SK-N-SH treated with all-trans-retinoic acid at 6 μM for 48 hours (cell line): ENCODE measurements around the gene AGL.

Experiments
- ARNTL ChIP-seq: fragments of 450-650 bp; formaldehyde crosslinking; IDR thresholded peaks from 2 replicates; pipeline ENCODE4 v1.5.0; 2020; ENCODE audit warnings: low read depth, mild to moderate bottlenecking, moderate library complexity, borderline replicate concordance
- BACH2 ChIP-seq: fragments of 250-450 bp; sonication (Bioruptor Pico); IDR thresholded peaks from 2 replicates; pipeline ENCODE4 v1.9.0; 2021; ENCODE audit warnings: mild to moderate bottlenecking, borderline replicate concordance
- ESRRG ChIP-seq: fragments of 250-450 bp; sonication (Bioruptor Pico); IDR thresholded peaks from 2 replicates; pipeline ENCODE4 v1.6.1; 2021; ENCODE audit warnings: mild to moderate bottlenecking
- ISL1 ChIP-seq: fragments of 250-450 bp; sonication (Bioruptor Pico); IDR thresholded peaks from 2 replicates; pipeline ENCODE4 v2.1.2; 2022; ENCODE audit warnings: mild to moderate bottlenecking, moderate library complexity
- OSR1 ChIP-seq: fragments of 250-450 bp; sonication (Bioruptor Pico); IDR thresholded peaks from 2 replicates; pipeline ENCODE4 v1.8.0; 2022; ENCODE audit warnings: moderate library complexity, mild to moderate bottlenecking, inconsistent platforms
- RARB ChIP-seq: fragments of 250-450 bp; sonication (Bioruptor Pico); IDR thresholded peaks from 2 replicates; pipeline ENCODE4 v1.8.0; 2021; ENCODE audit warnings: mild to moderate bottlenecking, moderate library complexity
- SNAI2 ChIP-seq: fragments of 250-450 bp; sonication (Bioruptor Pico); IDR thresholded peaks from 2 replicates; pipeline ENCODE4 v1.5.0; 2020; ENCODE audit warnings: mild to moderate bottlenecking, moderate library complexity
- TOX ChIP-seq: fragments of 250-450 bp; sonication (Bioruptor Pico); IDR thresholded peaks from 2 replicates; pipeline ENCODE4 v1.8.0; 2021; ENCODE audit warnings: mild to moderate bottlenecking, moderate library complexity, borderline replicate concordance
- ZFP3 ChIP-seq: fragments of 250-450 bp; sonication (Bioruptor Pico); IDR thresholded peaks from 2 replicates; pipeline ENCODE4 v1.5.0; 2020; ENCODE audit warnings: mild to moderate bottlenecking, moderate library complexity
- TF ChIP-seq, protein P1 (sequence below): fragments of 250-450 bp; sonication (Bioruptor Pico); IDR thresholded peaks from 2 replicates; pipeline ENCODE4 v1.5.0; 2020; ENCODE audit warnings: mild to moderate bottlenecking, moderate library complexity
- TF ChIP-seq, protein P2 (sequence below): fragments of 250-450 bp; sonication (Bioruptor Pico); IDR thresholded peaks from 2 replicates; pipeline ENCODE4 v1.5.1; 2021; ENCODE audit warnings: mild to moderate bottlenecking, moderate library complexity
- TF ChIP-seq, protein P3 (sequence below): fragments of 250-450 bp; sonication (Bioruptor Pico); IDR thresholded peaks from 2 replicates; pipeline ENCODE4 v1.8.0; 2020; ENCODE audit warnings: mild to moderate bottlenecking, moderate library complexity, borderline replicate concordance

- no peak for TF ChIP-seq ZFP3 (CRISPR knock-in tag)
- TF ChIP-seq BACH2 (CRISPR knock-in tag) = no peak
- no peak for TF ChIP-seq TOX (CRISPR knock-in tag)
- TF ChIP-seq, protein P1, sequence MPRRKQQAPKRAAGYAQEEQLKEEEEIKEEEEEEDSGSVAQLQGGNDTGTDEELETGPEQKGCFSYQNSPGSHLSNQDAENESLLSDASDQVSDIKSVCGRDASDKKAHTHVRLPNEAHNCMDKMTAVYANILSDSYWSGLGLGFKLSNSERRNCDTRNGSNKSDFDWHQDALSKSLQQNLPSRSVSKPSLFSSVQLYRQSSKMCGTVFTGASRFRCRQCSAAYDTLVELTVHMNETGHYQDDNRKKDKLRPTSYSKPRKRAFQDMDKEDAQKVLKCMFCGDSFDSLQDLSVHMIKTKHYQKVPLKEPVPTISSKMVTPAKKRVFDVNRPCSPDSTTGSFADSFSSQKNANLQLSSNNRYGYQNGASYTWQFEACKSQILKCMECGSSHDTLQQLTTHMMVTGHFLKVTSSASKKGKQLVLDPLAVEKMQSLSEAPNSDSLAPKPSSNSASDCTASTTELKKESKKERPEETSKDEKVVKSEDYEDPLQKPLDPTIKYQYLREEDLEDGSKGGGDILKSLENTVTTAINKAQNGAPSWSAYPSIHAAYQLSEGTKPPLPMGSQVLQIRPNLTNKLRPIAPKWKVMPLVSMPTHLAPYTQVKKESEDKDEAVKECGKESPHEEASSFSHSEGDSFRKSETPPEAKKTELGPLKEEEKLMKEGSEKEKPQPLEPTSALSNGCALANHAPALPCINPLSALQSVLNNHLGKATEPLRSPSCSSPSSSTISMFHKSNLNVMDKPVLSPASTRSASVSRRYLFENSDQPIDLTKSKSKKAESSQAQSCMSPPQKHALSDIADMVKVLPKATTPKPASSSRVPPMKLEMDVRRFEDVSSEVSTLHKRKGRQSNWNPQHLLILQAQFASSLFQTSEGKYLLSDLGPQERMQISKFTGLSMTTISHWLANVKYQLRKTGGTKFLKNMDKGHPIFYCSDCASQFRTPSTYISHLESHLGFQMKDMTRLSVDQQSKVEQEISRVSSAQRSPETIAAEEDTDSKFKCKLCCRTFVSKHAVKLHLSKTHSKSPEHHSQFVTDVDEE (CRISPR knock-in tag) = no peak
- no peak for TF ChIP-seq ARNTL
- no peak for TF ChIP-seq ESRRG (CRISPR knock-in tag)
- no peak for TF ChIP-seq OSR1 (CRISPR knock-in tag)
- no peak for TF ChIP-seq RARB (CRISPR knock-in tag)
- TF ChIP-seq SNAI2 (CRISPR knock-in tag) = no peak
- TF ChIP-seq ISL1 (CRISPR knock-in tag) = no peak
- TF ChIP-seq, protein P2, sequence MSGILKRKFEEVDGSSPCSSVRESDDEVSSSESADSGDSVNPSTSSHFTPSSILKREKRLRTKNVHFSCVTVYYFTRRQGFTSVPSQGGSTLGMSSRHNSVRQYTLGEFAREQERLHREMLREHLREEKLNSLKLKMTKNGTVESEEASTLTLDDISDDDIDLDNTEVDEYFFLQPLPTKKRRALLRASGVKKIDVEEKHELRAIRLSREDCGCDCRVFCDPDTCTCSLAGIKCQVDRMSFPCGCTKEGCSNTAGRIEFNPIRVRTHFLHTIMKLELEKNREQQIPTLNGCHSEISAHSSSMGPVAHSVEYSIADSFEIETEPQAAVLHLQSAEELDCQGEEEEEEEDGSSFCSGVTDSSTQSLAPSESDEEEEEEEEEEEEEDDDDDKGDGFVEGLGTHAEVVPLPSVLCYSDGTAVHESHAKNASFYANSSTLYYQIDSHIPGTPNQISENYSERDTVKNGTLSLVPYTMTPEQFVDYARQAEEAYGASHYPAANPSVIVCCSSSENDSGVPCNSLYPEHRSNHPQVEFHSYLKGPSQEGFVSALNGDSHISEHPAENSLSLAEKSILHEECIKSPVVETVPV (CRISPR knock-in tag) = no peak
- TF ChIP-seq, protein P3, sequence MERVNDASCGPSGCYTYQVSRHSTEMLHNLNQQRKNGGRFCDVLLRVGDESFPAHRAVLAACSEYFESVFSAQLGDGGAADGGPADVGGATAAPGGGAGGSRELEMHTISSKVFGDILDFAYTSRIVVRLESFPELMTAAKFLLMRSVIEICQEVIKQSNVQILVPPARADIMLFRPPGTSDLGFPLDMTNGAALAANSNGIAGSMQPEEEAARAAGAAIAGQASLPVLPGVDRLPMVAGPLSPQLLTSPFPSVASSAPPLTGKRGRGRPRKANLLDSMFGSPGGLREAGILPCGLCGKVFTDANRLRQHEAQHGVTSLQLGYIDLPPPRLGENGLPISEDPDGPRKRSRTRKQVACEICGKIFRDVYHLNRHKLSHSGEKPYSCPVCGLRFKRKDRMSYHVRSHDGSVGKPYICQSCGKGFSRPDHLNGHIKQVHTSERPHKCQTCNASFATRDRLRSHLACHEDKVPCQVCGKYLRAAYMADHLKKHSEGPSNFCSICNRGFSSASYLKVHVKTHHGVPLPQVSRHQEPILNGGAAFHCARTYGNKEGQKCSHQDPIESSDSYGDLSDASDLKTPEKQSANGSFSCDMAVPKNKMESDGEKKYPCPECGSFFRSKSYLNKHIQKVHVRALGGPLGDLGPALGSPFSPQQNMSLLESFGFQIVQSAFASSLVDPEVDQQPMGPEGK (CRISPR knock-in tag) = no peak
Measured at GRCh38 chr1:99963041-99963795, 113.1 kb downstream of the AGL start.
